Central memory CD4-positive, alpha-beta T cell (primary cell): ENCODE measurements around the gene ZMYM3.

Source experiments
- DNase-seq: peaks from one replicate; pipeline ENCODE4 v3.0.0; 2022

Gene ZMYM3

DNA sequence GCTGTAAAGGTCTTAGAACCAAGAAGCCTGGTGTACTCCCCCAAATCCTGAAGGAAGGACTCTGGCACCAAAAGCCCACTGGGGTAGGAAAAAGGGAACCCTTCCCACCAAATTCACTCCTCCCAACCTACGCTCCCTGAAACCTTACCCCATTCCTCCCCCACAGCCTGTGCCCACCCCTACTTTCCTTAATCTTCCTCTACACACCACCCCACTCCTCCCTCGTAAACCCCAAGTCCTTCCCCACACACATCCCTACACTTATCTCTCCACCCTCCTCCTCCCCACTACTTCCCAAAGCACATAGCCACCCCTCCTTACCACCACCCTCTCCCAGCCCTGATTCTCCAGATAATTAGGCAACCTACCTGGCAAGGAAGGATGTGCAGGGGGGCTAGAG is 1.7 kb downstream of the ZMYM3 start:
- no peak for DNase-seq

DNA sequence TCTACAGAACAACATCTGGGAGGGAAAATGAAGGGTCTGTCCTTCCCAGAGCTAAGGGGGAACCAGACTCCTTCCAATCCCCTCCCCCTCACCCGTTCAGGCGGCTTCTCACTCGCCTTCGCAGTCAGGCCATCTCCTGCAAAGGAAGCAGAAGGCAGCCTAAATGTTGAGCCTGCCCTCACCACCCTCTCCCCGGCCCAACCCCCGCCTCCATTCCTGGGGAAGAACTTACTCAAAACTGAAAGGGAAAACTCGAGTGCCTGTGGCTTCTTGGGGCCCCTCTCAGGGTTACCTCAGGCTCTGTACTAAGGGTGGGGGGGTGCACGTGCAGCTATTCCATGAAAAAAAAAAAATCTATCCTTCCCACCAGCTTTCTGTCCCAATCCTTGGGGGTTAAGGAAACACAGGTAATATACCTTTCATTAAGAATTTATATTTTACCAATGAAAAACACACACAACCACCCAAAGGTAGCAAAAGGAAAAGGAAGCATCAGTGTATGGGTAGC is 2.4 kb downstream of the ZMYM3 start:
- no peak for DNase-seq

DNA sequence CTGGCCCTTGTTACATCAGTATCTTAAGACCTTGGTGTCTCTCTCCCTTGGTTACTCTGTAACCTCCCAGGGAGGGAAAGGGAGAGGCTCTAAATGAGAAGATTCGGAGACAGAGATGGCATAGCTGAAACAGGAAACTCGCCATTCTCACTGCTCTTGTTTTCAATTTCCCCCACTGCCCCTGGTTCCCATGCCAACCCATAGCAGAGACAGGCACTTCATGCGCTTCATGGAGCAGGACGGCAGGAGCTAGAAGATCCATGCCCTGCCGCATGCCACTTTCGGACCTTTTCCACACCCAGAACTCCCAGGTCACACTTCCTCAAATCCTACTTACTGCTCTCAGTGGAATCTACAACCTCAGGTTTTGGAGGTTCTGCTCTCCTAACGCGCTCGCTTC is 3.1 kb downstream of the ZMYM3 start:
- DNase-seq = no peak

DNA sequence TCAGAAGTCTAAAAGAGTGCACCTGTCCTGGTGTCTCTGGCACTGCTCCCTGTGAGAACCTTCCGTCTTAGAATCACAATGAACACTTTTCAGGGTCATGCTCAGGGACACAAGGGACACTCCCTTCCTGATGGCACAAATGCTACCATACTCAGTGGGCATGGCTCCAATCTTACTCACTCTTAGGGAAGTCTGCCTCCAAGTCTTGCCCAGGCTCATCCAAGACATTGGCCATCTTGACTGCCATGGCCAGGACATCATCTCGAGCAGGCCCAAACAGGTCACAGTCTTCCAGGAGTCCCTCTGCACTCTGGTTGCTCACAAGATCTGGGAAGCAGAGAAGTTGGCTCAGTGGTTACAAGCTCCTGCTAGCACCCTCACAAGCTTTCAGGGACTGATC is 8.8 kb downstream of the ZMYM3 start:
- DNase-seq = no peak

DNA sequence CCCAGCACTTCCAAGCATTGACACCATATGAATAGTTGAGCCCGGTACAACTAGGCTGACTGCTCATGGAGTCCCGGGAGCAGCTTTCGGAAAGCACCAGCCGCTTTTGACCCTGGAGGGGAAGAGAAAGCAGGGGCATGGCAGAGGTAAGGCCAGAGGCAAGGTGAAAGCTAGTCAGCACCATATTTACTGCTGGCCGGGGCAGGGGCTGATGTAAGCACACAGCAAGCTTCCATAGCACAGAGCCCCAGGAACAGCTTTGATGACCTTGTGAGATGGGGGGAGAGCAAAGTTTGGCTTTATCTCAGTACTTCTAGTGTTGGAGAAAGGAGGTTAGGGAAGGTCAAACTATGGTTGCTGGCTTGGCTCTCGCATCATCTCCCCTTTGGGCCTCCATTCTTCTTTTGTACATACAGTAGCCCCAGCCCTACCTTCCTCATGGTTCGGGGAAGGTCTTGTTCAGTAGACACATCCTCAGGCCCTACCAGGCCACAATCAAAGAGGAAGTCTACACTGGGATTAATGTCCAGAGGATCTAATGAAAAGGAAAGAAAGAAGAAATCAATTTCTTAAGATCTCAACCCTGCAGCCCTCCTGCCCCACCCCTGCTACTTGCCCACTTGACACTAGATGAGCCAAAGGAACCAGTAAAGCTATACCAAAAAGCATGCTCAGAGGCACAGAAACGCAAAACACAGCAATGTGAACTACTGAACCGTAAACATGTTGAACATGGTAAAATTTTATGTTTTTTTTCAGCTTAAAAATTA is 9.4 kb downstream of the ZMYM3 start:
- no peak for DNase-seq

DNA sequence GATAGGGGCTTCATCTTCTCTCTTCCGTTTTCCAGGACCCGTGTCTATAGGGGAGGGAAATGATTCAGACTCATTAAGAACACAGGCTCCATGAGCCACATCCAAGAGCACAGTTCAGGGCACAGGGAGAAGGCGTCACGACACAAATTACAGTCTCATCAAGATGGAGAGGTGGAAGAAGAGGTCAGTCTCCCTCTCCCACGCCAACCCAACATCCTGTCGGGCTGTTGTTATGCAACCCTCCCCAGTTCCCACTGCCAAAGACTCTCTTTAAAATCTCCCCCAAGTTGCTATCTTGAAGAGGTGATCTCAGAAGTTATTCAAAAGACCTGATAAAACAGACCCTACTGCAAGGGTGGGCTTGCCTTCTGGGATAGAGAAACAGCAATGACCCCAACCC is 12.6 kb downstream of the ZMYM3 start:
- no peak for DNase-seq

DNA sequence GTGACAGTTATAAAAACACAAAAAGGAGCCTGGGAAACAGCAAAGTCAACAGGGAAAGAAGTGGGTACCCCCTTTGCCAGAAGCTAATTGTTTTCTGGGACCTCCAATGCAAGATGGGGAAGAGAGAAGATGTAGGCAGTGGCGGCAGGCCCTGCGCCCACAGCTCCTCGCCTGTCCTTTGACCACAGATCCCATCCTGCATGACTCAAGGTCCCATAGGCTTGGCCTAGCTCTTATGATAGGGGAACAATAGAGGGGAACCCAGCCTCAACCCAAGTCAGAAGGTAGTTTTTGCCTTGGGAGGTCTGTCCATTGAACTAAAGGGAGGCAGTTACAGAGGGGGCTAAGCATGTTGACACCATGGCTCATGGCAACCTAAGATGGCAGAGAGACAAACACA is 14.2 kb downstream of the ZMYM3 start:
- no peak for DNase-seq

DNA sequence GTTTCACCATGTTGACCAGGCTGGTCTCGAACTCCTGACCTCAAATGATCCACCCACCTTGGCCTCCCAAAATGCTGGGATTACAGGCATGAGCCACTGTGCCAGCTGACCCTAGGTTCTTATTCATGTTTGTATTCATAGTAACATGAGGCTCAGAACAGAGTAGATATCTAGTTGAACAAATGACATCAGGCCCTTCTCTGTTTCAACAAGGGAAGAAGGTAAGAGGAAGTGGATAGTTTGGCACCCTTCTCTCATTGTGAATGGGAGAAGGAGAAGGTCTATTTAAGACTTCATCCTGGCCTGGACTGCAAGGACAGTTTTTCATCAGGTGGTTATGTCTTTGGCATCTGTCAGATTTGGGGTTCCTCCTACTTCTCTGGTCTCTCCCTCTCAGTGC is 17.1 kb downstream of the ZMYM3 start:
- no peak for DNase-seq

DNA sequence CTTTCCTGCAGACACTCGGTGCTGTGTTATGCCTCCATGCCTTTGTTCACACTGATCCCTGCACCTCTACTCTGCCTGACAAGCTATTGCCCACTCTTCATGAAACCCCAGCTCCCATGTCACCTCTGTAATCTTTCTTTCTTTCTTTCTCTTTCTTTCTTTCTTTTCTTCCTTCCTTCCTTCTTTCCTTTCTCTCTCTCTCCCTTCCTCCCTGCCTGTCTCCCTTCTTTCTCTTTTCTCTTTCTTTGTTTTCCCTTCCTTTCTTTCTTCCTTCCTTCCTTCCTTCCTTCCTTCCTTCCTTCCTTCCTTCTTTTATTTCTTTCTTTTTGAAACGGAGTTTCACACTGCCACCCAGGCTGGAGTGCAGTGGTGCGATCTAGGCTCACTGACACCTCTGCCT is 18.5 kb downstream of the ZMYM3 start:
- no peak for DNase-seq

DNA sequence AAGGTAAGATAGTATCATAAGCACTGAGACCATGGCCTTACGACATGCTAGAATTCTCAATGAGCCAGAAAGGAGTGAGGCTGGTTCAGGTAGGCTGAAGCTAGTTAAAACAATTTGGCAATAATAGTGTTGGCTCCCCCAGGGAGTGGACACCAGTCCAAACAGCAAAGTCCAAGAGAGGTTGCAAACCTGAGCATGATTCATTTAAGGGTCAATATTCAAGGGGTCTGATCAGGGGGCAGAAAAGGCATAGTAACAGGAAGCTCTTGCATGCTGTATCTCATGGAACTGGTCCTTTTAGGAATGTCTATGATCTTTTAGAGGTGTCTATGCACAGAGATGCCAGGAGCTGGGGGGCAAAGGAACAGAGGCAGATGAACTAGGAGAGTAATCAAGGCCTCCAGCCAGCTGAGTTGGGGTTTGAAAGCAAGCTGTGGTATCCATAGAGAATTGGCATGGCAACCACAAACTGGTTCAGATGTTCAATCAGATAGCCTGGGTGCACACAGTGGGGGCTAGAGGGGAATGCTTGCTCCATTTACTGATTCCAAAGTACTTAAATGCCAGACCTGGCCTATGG is 25.8 kb downstream of the ZMYM3 start:
- DNase-seq = no peak

DNA sequence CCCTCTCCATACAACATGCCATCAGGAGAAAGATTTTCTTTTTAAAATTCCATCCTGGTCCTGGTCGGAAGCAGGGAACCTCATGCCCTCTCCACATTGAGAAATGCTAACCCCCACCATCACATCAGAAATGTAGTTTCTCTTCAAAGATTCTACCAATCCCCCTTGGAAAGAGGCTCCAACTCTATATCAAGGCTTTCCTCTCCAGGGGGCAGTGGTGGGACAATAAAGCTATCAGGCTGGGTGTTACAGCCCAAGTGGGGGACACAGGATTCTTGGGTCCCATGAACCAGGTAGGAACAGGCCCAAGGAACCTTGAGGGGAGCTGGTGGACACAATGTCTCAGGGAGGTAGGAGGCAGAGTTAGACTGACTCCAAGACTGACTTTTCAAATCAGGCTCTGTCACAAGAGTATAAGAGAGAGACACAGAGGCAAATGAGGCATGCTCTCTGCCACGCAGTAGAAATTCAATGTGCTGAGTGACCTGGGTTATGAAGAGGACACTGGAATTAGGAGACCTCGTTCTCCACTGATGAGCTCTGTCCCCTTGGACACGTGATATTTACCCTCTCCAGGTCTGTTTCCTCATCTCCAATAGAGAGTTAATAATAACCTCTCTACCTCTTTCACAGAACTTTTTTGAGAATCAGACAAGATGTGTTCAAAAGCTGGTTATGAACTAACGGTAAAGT is 26.4 kb downstream of the ZMYM3 start:
- DNase-seq = no peak

DNA sequence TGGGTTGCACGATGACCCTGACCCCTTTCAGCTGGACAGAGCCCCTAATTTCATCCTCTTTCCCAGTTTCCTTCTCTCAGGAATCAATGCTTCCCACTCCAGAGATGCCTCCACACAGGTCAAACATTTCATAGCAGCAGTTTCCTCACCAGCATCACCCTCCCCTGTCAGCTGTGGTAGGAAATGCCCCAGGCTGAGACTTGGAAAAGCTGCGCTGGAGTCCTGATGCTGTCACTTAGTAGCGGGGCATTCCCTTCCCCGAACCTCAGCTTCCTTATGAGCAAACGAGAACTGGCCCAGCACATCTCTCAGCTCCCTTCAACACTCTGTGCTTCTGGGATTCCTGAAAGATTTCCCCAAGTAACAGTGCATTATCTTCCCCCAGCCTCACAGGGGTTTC is 28.3 kb downstream of the ZMYM3 start:
- no peak for DNase-seq

DNA sequence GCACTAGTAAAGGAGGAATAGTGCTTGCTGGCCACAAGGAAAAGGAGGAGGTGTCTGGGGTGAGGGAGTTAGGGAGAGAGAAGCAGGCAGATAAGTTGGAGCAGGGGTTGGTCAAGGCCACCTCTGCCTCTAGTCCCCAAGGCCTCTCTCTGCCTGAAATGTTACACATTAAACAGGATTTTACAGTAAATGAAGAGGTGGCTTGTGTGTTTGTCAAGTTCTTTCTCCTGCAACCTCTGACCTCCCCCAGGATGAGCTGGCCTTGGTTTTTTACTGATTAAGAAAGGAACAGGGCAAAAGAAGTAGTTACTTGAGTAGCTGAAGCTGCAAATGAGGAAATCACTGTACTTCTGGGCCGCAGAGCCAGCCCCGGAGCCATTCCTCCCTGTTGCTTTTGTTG is 28.9 kb downstream of the ZMYM3 start:
- no peak for DNase-seq

DNA sequence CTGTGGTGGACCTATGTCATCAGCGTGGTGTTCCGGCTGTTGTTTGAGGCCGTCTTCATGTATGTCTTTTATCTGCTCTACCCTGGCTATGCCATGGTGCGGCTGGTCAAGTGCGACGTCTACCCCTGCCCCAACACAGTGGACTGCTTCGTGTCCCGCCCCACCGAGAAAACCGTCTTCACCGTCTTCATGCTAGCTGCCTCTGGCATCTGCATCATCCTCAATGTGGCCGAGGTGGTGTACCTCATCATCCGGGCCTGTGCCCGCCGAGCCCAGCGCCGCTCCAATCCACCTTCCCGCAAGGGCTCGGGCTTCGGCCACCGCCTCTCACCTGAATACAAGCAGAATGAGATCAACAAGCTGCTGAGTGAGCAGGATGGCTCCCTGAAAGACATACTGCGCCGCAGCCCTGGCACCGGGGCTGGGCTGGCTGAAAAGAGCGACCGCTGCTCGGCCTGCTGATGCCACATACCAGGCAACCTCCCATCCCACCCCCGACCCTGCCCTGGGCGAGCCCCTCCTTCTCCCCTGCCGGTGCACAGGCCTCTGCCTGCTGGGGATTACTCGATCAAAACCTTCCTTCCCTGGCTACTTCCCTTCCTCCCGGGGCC is 29.7 kb downstream of the ZMYM3 start:
- no peak for DNase-seq

DNA sequence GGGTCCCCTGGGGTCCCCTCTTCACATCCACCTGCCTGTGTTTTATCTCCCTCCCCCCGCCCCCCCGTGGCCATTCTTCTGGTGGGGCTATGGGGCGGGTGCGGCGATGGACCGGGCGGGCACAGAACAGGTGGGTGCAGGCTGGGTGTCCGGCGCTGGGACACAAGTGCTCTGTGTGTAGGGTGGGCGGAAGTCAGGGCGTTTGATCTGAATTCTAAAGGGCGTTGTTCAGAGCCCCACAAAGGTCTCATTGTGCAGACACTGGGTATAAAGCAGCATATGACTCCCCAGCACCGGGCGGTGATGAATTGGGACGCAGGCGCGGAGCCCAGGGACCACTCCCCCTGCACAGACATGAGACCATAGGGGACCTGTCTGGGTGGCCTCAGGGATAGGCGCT is 31.0 kb downstream of the ZMYM3 start, which contains the start of gene GJB1:
Gene GJB1 (plus strand): TSS at position 296 of the 400 bp plus-strand sequence. CDS start 484 bp downstream, outside the sequence.
- DNase-seq = no peak

DNA sequence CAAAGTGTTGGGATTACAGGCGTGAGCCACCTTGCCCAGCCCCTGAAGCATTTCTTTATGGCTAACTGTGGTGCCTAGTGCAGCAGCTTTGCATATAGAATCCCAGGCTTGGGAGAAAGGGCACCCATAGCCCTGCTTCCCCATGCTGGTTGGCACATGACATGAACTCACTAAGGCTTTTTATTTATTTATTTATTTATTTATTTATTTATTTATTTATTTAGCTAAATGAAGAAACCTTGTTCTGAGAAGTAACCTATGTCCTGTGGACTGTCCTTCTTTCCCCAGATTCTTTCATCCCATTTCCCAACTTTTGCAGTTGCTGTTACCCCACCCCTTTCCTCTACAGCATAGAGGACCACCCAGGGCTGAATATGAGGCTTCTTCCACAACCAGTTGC is 32.8 kb downstream of the ZMYM3 start:
- no peak for DNase-seq

DNA sequence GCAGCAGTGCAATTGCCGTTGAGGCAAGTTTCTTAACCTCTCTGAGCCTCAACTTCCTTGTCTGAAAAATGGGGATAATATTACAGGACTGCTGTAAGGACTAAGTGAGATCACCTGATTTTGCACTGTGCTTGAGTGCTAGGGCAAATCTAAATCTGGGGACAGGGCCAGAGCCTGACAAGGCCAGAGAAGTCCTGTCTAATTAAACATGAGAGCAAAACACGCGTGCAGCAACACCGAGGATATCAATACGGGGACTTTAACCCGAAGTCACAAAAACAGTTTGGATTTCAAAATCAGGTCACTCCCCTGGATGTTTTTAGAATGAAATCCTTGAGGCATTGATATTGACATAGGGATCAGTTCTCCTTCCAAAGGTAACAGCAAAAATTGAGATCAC is 36.6 kb downstream of the ZMYM3 start:
- no peak for DNase-seq

DNA sequence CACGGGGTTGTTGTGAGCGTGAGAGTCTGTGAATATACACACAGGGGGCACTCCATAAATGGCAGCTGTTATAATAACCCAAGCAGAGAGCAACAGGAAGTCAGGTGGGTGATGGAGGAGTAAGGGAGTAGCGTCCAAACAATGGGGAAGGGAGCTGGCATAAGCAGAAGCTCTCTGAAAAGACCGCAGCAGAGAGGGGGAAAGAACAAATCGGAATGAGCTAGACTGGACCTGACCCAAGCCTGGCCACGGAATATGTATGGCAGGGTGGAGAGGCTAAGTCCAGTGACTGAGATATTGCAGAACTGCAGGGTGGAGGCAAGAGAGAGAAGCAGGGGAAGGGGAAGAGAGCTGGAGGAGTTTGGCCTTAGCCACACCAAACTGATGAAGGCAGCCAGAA is 37.5 kb downstream of the ZMYM3 start:
- no peak for DNase-seq

DNA sequence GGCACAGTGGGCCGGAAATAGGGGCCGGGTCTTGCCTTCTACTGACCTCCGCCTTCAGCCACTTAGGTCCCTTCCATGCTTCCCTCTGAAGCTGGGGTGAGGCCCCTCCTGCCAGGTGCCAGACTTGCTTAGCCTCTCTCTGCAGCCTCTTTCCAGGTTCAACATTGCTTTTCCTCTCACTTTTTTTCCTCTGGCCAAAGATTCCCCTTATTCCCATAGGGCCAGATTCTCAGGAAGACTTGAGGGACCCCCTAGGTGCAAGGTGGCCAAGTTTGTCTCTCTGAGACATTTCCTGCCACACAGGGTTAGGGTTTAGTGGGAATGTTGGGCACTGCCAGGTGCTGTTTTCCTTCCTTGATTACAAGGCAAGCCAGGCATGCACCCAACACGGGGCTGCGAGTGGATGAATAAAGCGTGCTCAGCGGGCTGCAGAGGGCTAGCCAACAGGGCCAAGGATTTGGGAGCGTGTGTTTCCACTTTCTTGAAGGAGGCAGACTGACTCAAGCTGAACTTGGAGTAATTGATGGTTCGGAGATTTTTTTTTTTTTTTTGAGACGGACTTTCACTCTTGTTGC is 38.5 kb downstream of the ZMYM3 start:
- no peak for DNase-seq

DNA sequence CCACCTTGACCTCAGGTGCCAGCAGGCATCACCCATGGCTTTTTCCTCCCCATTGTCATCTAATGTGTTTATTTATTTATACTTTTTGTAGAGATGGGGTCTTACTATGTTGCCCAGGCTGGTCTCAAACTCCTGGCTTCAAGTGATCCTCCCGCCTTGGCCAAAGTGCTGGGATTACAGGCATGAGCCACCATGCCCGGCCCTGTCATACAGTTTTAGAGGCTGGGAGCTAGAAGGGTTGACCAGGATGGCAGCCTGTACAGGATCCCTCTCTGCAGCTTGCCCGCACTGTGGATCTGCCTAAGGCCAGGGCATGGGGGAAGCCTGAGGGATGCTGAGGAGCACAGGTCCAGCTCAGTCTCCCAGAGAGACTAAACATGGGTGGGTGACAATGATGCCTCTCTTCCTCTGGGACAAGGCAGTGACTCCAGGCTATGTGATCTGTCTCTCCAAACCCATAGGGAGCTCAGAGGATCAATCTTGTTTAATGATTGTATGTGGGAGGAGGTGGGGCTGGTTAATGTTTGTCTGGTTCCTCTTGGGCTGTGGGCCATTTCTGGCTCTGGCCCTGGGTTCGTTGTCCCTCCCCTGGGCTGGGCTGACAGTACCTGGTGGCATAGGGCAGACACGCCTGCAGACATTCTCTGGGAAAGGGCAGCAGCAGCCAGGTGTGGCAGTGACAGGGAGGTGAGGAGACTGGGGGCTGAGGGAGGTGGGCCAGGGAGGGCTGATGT is 39.2 kb downstream of the ZMYM3 start:
- DNase-seq = no peak

DNA sequence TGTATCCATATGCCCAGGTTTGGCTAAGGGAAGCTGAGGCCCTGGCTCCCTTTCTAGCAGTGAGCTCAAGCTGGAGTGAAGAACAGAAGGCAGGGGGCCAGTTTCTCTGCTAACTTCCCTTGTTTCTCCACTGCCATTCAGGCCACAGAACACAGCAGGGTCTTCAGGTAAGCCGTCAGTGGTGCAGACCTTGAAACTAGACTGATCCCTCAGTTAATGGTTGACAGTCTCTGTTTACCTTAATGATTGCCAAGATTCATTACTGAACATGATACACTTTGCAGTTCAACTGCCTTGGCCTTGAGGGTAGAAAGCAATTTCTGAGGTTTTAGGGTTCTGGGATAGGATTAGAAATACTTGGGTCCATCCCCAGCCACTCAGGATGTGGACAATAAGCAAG is 39.8 kb downstream of the ZMYM3 start:
- DNase-seq = no peak

DNA sequence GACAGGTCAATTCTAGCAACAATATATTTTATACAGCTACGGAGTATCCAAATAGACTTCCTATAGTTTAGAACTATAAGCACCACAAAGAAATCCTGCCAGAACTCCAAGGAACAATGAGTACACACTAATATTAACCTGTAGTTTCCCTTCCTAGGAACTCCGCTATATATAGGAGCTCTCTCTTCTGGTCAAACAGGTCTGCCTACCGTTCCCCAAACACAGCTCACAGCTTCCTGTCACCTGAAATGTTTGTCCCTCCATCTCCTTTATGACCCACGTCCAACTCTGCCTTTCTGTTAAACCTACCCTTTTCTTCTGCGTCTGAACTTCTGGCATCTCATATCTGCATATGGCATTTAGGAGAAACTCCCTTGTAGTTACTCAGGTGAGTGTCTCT is 41.4 kb downstream of the ZMYM3 start:
- no peak for DNase-seq

DNA sequence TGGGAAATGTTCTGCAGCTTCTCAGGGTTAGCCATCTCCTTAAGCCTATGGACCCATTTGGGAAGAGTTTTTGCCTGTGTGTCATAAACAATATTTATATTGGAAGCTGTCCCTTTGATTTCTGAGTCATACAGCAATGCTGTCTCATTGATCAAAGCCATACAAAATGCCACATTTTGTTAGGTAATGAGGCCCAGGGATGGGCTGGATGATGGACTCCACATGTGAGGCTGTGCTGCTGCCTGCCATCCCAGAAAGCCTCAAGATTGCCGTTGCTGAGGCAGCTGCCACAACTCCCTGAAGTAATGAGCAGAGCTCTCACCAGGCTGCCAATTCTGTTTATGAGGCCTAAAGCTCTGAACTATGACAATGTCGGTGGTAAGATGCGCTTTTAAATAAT is 43.1 kb downstream of the ZMYM3 start:
- no peak for DNase-seq
